ENCODE data around the gene RAB5IF. TPM values are rescaled to one million over a fixed set of nuclear protein-coding genes. Genes with fewer than 3 reads are reported as not detected.

The RAB5IF gene
- total and polyA plus RNA-seq, 2 donors from 2014 or later = 71.0 to 110 TPM

- Histone ChIP-seq H3K9me3 (ENCODE audit: control insufficient read depth in 2 of 3, insufficient read depth in 1 of 3, low read length in 3 of 3) (no peaks in the 10 kb centered on the region), H3K4me3 (ENCODE audit: low read length in 3 of 3) (no peak overlapping the region), H3K36me3 (ENCODE audit: control insufficient read depth in 2 of 3, insufficient read depth in 3 of 3, low read length in 3 of 3) (no peaks in the 10 kb centered on the region), H3K27me3 (ENCODE audit: control insufficient read depth, insufficient read depth, low read length) (no peaks in the 10 kb centered on the region), H3K27ac (ENCODE audit: low read depth in 2 of 2, low read length in 2 of 2) (no peak overlapping the region), H3K4me1 (ENCODE audit: control insufficient read depth in 2 of 3, insufficient read depth in 2 of 3, low read depth in 1 of 3, low read length in 3 of 3) (no peaks in the 10 kb centered on the region), H3K9ac (ENCODE audit: low read length in 3 of 3) (no peak overlapping the region)
- no peak for TF ChIP-seq CTCF (IDR thresholded peaks at IDR 0.05; ENCODE audit: borderline replicate concordance, extremely low read depth, insufficient read depth)
- intact Hi-C loops (cut with DNase I) = no loop called here
- no peak for FAIRE-seq
- no peak for DNase-seq
These were observed 36.6 kb downstream of the RAB5IF start for GRCh38 chr20:36642136-36642535.

GRCh38 chr20:36644032-36644705, 38.6 kb downstream of the RAB5IF start:
- intact Hi-C loops (cut with DNase I) = no loop called here
- Histone ChIP-seq H3K9ac (ENCODE audit: low read length in 3 of 3) (no peak overlapping the region), H3K4me1 (ENCODE audit: control insufficient read depth in 2 of 3, insufficient read depth in 2 of 3, low read depth in 1 of 3, low read length in 3 of 3) (no peaks in the 10 kb centered on the region), H3K36me3 (ENCODE audit: control insufficient read depth in 2 of 3, insufficient read depth in 3 of 3, low read length in 3 of 3) (no peaks in the 10 kb centered on the region), H3K4me3 (ENCODE audit: low read length in 3 of 3) (no peak overlapping the region), H3K27me3 (ENCODE audit: control insufficient read depth, insufficient read depth, low read length) (no peaks in the 10 kb centered on the region), H3K27ac (ENCODE audit: low read depth in 2 of 2, low read length in 2 of 2) (no peak overlapping the region), H3K9me3 (ENCODE audit: control insufficient read depth in 2 of 3, insufficient read depth in 1 of 3, low read length in 3 of 3) (no peaks in the 10 kb centered on the region)
- no peak for TF ChIP-seq CTCF (IDR thresholded peaks at IDR 0.05; ENCODE audit: borderline replicate concordance, extremely low read depth, insufficient read depth)
- DNase-seq (no peak), FAIRE-seq (no peak)

- DNase-seq (no peak), FAIRE-seq (no peak)
- H3K4me1 ChIP-seq (ENCODE audit: control insufficient read depth in 2 of 3, insufficient read depth in 2 of 3, low read depth in 1 of 3, low read length in 3 of 3) = no peaks in the 10 kb centered on the region
- no peak overlapping the region for H3K27ac ChIP-seq (ENCODE audit: low read depth in 2 of 2, low read length in 2 of 2)
- H3K36me3 ChIP-seq (ENCODE audit: control insufficient read depth in 2 of 3, insufficient read depth in 3 of 3, low read length in 3 of 3) = no peaks in the 10 kb centered on the region
- TF ChIP-seq CTCF (IDR thresholded peaks at IDR 0.05; ENCODE audit: borderline replicate concordance, extremely low read depth, insufficient read depth) = no peak
- intact Hi-C loops (cut with DNase I) = no loop called here
- H3K9me3 ChIP-seq (ENCODE audit: control insufficient read depth in 2 of 3, insufficient read depth in 1 of 3, low read length in 3 of 3) = no peaks in the 10 kb centered on the region
- H3K9ac ChIP-seq (ENCODE audit: low read length in 3 of 3) = no peak overlapping the region
- no peak overlapping the region for H3K4me3 ChIP-seq (ENCODE audit: low read length in 3 of 3)
- no peaks in the 10 kb centered on the region for H3K27me3 ChIP-seq (ENCODE audit: control insufficient read depth, insufficient read depth, low read length)
These were observed 39.1 kb downstream of the RAB5IF start for GRCh38 chr20:36644706-36645095.

- intact Hi-C loops (cut with DNase I) = no loop called here
- no peak overlapping the region for H3K9ac ChIP-seq (ENCODE audit: low read length in 3 of 3)
- no peaks in the 10 kb centered on the region for H3K36me3 ChIP-seq (ENCODE audit: control insufficient read depth in 2 of 3, insufficient read depth in 3 of 3, low read length in 3 of 3)
- DNase-seq (no peak), FAIRE-seq (no peak)
- no peaks in the 10 kb centered on the region for H3K27me3 ChIP-seq (ENCODE audit: control insufficient read depth, insufficient read depth, low read length)
- no peak overlapping the region for H3K4me3 ChIP-seq (ENCODE audit: low read length in 3 of 3)
- H3K4me1 ChIP-seq (ENCODE audit: control insufficient read depth in 2 of 3, insufficient read depth in 2 of 3, low read depth in 1 of 3, low read length in 3 of 3) = no peaks in the 10 kb centered on the region
- no peak overlapping the region for H3K27ac ChIP-seq (ENCODE audit: low read depth in 2 of 2, low read length in 2 of 2)
- H3K9me3 ChIP-seq (ENCODE audit: control insufficient read depth in 2 of 3, insufficient read depth in 1 of 3, low read length in 3 of 3) = no peaks in the 10 kb centered on the region
- no peak for TF ChIP-seq CTCF (IDR thresholded peaks at IDR 0.05; ENCODE audit: borderline replicate concordance, extremely low read depth, insufficient read depth)
These were observed 39.8 kb downstream of the RAB5IF start for GRCh38 chr20:36645353-36645752.

Measured in kidney (tissue), 14 donors.